K562 (cell line): ENCODE measurements around the gene MITF. TPM values are rescaled to one million over a fixed set of nuclear protein-coding genes. Genes with fewer than 3 reads are reported as not detected.

ENCODE experiments used
- ATAC-seq: fragments of 200-7000 bp; cut with Tn5 transposase; 3 replicates; pipeline ENCODE4 v1.9.1; 2020; ENCODE audit warnings: moderate library complexity
- BruUV-seq: library from RNA; stranded (reverse); fragments of 400-500 nt; replicated peaks from 2 replicates; lab custom pipeline; 2021; lab: Mats Ljungman, UMichigan
- CTCF ChIA-PET: fragments of 300-600 bp; formaldehyde crosslinking; extraction: SDS; loops from one replicate; lab custom pipeline; 2021; ENCODE audit warnings: low intra/inter-chr PET ratio; lab: Yijun Ruan, JAX
- POLR2A ChIA-PET: fragments of 300-600, 350-650 bp; sonication (Branson Sonifier 250); formaldehyde crosslinking; extraction: SDS; loops from one replicate; lab custom pipeline; 2021; ENCODE audit warnings: antibody characterized with exemption, inconsistent platforms; lab: Yijun Ruan, JAX
- DNase-seq, 4 experiments: peaks; one replicate each; pipeline versions ENCODE4 v3.0.0 to v3.0.0-alpha.2; 2011 to 2018; ENCODE audit warnings: low spot score in 3 of 4, mixed read lengths in 3 of 4; ENCODE audit errors: extremely low read depth in 1 of 4
- FAIRE-seq: peaks from 2 replicates; lab custom pipeline; 2011; peaks lifted over from hg19 to GRCh38; lab: Jason Lieb, UNC
- H2AFZ ChIP-seq: 2 replicates; pipeline ENCODE4 v1.6.0; 2011; ENCODE audit warnings: low read depth, low read length, control low read depth, inconsistent platforms
- H3K27ac ChIP-seq: fragments of 200-600 bp; 3 replicates; pipeline ENCODE4 v1.8.0; 2011; ENCODE audit warnings: low read depth, mild to moderate bottlenecking, control low read depth, inconsistent platforms, low read length, moderate library complexity, mixed read lengths; ENCODE audit errors: extremely low read depth
- H3K27me3 ChIP-seq, 2 experiments: fragments of 300-600 bp in 1 of 2; 2 replicates in 1 of 2; 3 replicates in 1 of 2; pipeline versions ENCODE4 v1.6.0 to v1.8.0; 2011; ENCODE audit warnings: inconsistent platforms in 2 of 2, low read length in 2 of 2, mild to moderate bottlenecking in 1 of 2, mixed read lengths in 1 of 2, moderate library complexity in 1 of 2; ENCODE audit not compliant: control insufficient read depth in 2 of 2, insufficient read depth in 2 of 2
- H3K36me3 ChIP-seq: fragments of 300-600 bp; 3 replicates; pipeline ENCODE4 v1.8.0; 2011; ENCODE audit warnings: mild to moderate bottlenecking, low read length, inconsistent platforms; ENCODE audit not compliant: control insufficient read depth, insufficient read depth
- H3K4me1 ChIP-seq, 2 experiments: fragments of 200-600 bp in 1 of 2; replicated peaks in 1 of 2; 2 replicates in 1 of 2; 3 replicates in 1 of 2; pipeline versions ENCODE4 v1.5.1 to v1.8.0; 2011; ENCODE audit warnings: inconsistent platforms in 2 of 2, low read length in 2 of 2, mild to moderate bottlenecking in 1 of 2, mixed read lengths in 1 of 2, moderate library complexity in 1 of 2; ENCODE audit not compliant: control insufficient read depth in 2 of 2, insufficient read depth in 2 of 2
- H3K4me2 ChIP-seq: 2 replicates; pipeline ENCODE4 v1.6.1; 2011; ENCODE audit warnings: low read length, control low read depth, inconsistent platforms, mixed read lengths; ENCODE audit not compliant: insufficient read depth
- H3K4me3 ChIP-seq: fragments of 200-600 bp; sonication (generic), shearing (Covaris generic); 2 replicates; pipeline ENCODE4 v1.5.1; 2016; ENCODE audit warnings: control low read depth, inconsistent platforms
- H3K79me2 ChIP-seq: fragments of 200-600 bp; 3 replicates; pipeline ENCODE4 v1.8.0; 2011; ENCODE audit warnings: low read length, inconsistent platforms; ENCODE audit not compliant: control insufficient read depth, insufficient read depth
- H3K9ac ChIP-seq, 2 experiments: 2 replicates each; pipeline versions ENCODE4 v1.6.0 to v1.6.1; 2011; ENCODE audit warnings: low read depth in 2 of 2, low read length in 2 of 2, control low read depth in 1 of 2, inconsistent platforms in 1 of 2, mild to moderate bottlenecking in 1 of 2, mixed read lengths in 1 of 2; ENCODE audit not compliant: insufficient read depth in 1 of 2
- H3K9me1 ChIP-seq: one replicate; pipeline ENCODE4 v1.6.0; 2011; ENCODE audit warnings: inconsistent platforms, mild to moderate bottlenecking, low read length, moderate library complexity; ENCODE audit not compliant: control insufficient read depth, insufficient read depth
- H3K9me3 ChIP-seq: replicated peaks from 2 replicates; pipeline ENCODE4 v1.5.1; 2011; ENCODE audit warnings: low read depth, low read length, inconsistent platforms; ENCODE audit not compliant: control insufficient read depth, insufficient read depth
- H4K20me1 ChIP-seq: replicated peaks from 2 replicates; pipeline ENCODE4 v1.6.1; 2011; ENCODE audit warnings: low read length, inconsistent platforms, mixed read lengths; ENCODE audit not compliant: control insufficient read depth, insufficient read depth
- ELF2 ChIP-seq: fragments of 250-450 bp; sonication (Bioruptor Pico); IDR thresholded peaks from 2 replicates; pipeline ENCODE4 v1.5.0; 2021; ENCODE audit warnings: mild to moderate bottlenecking
- MCM2 ChIP-seq: fragments of 450-650 bp; IDR thresholded peaks from 2 replicates; pipeline ENCODE4 v1.6.1; 2017; ENCODE audit warnings: low read depth, mild to moderate bottlenecking
- WGBS: fragments of 100-300 bp; shearing (Covaris generic); methylation state at CpG from one replicate; pipeline ENCODE4 v1.1.6; 2016; ENCODE audit warnings: low coverage, mixed read lengths; ENCODE audit not compliant: insufficient coverage; ENCODE audit errors: missing lambda C conversion rate; 5-methylcytosine and 5-hydroxymethylcytosine counted together
- in situ Hi-C: fragments of 300-500 bp; cut with MboI; formaldehyde crosslinking; loops from 4 replicates; pipeline ENCODE4 v1.15.0; 2018; ENCODE audit warnings: inconsistent platforms, mixed read lengths
- intact Hi-C: fragments of 100-400 bp; cut with micrococcal nuclease; formaldehyde crosslinking; loops from 2 replicates; pipeline ENCODE4 v1.14.2; 2022
- polyA plus RNA-seq, 8 experiments: library from polyadenylated mRNA; depleted of rRNA in 4 of 8; stranded (reverse) in 5 of 8; unstranded in 3 of 8; fragments of >200 nt; fragmentation: Nextera tagmentation in 2 of 8; fragmentation: Illumina TruSeq in 1 of 8; extraction: Ambion mirVana in 2 of 8; extraction: Trizol in 1 of 8; gene quantifications; 2 replicates each; pipeline versions ENCODE4 v1.2.1 to v1.2.3, GENCODE V29; 2011 to 2014; ENCODE audit warnings: inconsistent platforms in 1 of 8, missing spikeins in 1 of 8
- total RNA-seq, 7 experiments: library from RNA; depleted of rRNA in 6 of 7; stranded (reverse); fragments of >200 nt in 6 of 7; fragmentation: Illumina TruSeq in 2 of 7; extraction: Trizol in 2 of 7; gene quantifications; 2 replicates each; pipeline versions ENCODE4 v1.2.1 to v1.2.3, GENCODE V29; 2011 to 2021; ENCODE audit warnings: low replicate concordance in 1 of 7
- TF ChIP-seq, protein P1 (sequence below), 2 experiments: fragments of 450-650 bp in 1 of 2; sonication (generic) in 1 of 2; formaldehyde crosslinking in 1 of 2; IDR thresholded peaks; 2 replicates each; pipeline versions ENCODE4 v1.7.1 to v1.9.0; 2016 to 2022; ENCODE audit warnings: inconsistent platforms in 1 of 2, mild to moderate bottlenecking in 1 of 2, missing genetic modification reagents in 1 of 2

Gene MITF
- total and polyA plus RNA-seq, 9 of the 15 experiments (the other 6 are each of a cell fraction or from before 2014, with no cell fraction given), result 5.6 to 14.9 (median 11.1) TPM

GRCh38 chr3:70006089-70006488, 266.8 kb downstream of the MITF start:
- no TSS peak for BruUV-seq
- H3K9me3 ChIP-seq, result no peaks in the 10 kb centered on the region; the same call in 1 of the 2 replicates
- no peak overlapping the region for H3K9ac ChIP-seq
- no peaks in the 10 kb centered on the region; a peak in 1 of 5 replicates for H3K27me3 ChIP-seq
- H2AFZ ChIP-seq, result no peak overlapping the region
- DNase-seq (no peak), ATAC-seq (no peak)
- no peaks in the 10 kb centered on the region for H4K20me1 ChIP-seq
- 77% methylated on average over 4 of the region's 4 CpGs for WGBS
- intact Hi-C loops, result no loop called here
- TF ChIP-seq, protein P1, sequence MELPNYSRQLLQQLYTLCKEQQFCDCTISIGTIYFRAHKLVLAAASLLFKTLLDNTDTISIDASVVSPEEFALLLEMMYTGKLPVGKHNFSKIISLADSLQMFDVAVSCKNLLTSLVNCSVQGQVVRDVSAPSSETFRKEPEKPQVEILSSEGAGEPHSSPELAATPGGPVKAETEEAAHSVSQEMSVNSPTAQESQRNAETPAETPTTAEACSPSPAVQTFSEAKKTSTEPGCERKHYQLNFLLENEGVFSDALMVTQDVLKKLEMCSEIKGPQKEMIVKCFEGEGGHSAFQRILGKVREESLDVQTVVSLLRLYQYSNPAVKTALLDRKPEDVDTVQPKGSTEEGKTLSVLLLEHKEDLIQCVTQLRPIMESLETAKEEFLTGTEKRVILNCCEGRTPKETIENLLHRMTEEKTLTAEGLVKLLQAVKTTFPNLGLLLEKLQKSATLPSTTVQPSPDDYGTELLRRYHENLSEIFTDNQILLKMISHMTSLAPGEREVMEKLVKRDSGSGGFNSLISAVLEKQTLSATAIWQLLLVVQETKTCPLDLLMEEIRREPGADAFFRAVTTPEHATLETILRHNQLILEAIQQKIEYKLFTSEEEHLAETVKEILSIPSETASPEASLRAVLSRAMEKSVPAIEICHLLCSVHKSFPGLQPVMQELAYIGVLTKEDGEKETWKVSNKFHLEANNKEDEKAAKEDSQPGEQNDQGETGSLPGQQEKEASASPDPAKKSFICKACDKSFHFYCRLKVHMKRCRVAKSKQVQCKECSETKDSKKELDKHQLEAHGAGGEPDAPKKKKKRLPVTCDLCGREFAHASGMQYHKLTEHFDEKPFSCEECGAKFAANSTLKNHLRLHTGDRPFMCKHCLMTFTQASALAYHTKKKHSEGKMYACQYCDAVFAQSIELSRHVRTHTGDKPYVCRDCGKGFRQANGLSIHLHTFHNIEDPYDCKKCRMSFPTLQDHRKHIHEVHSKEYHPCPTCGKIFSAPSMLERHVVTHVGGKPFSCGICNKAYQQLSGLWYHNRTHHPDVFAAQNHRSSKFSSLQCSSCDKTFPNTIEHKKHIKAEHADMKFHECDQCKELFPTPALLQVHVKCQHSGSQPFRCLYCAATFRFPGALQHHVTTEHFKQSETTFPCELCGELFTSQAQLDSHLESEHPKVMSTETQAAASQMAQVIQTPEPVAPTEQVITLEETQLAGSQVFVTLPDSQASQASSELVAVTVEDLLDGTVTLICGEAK (IDR thresholded peaks at IDR 0.05), result peak; percentile 34; the same call in 1 of the 2 replicates
- TF ChIP-seq, protein P1 (CRISPR knock-in tag; IDR thresholded peaks at IDR 0.05), result no peak
- TF ChIP-seq ELF2 (CRISPR knock-in tag) (no peak), MCM2 (no peak)
- TF ChIP-seq, all 486 proteins: peak for 1
- no peaks in the 10 kb centered on the region for H3K79me2 ChIP-seq
- FAIRE-seq, result no peak
- ChIA-PET CTCF (no interaction called here), POLR2A (no interaction called here)
- in situ Hi-C loops, result no loop called here
- H3K4me3 ChIP-seq, result no peak overlapping the region
- H3K4me1 ChIP-seq, result no peaks in the 10 kb centered on the region; a peak in 1 of 5 replicates
- no peaks in the 10 kb centered on the region for H3K36me3 ChIP-seq
- no peak overlapping the region for H3K4me2 ChIP-seq
- H3K9me1 ChIP-seq, result no peaks in the 10 kb centered on the region
- no peak overlapping the region for H3K27ac ChIP-seq
